GM18861 (cell line): ENCODE results near the gene DNAI4.

Experiments used
- ATAC-seq: cut with Tn5 transposase; IDR thresholded peaks from one replicate; pipeline ENCODE4 v1.9.1; 2021; ENCODE audit not compliant: unreplicated experiment

The DNAI4 gene

DNA sequence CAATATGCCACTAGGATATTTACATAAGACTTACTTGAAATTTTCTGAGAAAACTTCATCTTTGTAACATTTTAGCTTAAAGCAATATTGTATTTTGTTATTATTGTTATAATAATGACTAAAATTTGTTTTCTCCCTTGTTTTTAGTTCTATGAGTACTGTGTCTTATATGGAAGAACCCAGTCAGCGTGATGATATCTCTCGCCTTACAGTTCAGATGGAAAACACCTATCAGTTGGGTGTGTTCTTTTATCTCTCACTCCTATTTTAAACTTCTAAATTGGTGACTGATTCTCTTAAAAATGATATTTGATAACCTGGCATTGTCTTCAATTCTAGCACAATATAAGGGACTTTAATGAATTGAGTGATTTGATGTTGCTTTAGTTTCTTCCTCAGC, 154.4 kb downstream of the DNAI4 start:
- no peak for ATAC-seq

DNA sequence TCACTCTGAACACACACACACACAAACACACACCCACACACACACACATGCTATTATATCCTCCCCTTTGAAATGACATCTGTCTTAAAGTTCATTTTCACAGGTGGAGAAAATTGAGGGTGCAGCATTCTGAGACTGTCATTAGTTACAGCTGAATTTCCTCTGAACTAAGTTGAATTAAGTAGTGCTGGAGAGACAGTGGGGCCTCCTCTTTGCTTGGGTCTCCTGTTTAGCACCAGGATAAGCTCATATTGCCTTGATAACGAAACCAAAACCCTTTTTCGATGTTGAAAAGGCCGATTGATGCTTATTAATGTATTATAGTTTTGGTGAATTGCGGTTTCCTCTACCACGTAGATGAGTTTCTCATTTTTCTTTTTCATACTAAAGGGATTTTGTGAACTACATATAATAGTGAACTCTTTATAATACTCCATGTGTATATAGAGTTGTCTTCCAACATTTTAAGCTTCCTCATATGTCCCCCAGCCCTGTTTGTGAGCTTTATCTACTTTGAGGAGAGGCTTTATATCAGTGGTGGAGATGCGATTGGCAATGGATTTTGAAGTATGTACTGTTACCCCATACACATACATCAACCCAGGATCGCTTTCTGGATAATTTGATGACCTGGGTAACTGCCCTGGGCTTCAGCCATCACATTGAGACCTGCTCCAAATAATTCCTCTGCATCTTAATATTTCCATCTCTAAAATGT, 155.0 kb downstream of the DNAI4 start:
- no peak for ATAC-seq

DNA sequence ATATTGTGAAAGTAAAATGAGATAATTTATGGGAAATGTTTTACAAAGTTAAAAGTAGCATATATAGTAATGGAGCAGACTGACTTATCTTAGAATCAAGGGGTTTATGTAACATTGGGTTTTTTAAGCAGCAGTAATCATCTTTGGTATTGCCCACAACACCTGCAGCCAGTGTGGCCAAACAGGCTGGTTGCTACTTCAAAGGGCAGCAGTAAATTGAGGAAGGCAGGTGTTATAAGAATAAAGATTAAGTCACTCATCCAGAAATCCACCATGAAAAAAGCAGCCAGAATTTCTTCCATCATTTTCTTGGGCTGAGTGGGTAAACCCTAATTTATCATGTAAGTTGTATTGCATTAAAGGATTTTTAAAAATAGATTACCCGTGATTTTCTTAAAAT, 155.7 kb downstream of the DNAI4 start:
- no peak for ATAC-seq

DNA sequence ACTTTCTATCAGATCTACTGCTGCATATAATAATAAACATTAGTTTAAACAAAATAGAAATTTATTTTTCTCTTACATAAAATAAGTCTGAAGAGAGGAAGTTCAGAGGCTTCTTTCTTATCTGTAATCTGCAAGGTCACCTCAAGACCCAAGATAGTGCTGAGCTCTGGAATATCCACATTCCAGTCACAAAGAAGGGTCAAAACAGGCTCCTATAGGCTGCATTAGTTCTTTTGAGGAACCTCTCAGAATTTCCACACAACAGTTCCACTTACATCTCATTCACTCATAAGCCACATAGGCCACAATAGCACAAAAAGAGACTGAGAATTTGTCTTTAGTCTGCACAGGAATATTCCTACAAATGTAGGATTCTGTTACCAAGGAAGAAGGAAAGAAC, 157.0 kb downstream of the DNAI4 start:
- no peak for ATAC-seq

DNA sequence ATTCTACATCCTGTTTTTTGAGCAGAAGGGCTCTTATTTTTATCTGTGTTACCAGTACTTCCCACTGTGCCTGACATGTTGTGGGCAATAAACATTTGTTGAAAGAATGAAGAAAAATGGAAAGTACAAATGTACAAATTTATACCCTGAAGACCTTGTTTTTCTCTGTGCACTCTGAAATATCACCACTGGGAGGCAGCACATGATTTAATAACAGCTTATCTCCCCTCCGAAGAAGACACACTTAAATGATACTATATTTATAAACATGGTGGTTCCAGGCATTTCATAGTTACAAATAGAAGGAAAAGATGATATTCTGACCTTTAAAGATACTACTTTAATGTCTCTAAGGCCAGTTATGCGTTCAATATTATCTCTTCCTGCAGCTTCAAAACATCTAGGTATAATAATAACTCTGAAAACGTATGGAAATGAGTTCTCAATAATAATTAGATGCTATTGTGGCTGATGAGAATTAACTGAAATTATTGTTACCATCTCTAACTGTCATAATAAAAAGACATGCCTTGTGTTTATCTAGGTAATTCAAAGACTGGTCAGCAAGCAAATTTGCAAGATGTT, 159.6 kb downstream of the DNAI4 start:
- ATAC-seq = peak; percentile 69
